HCT116 (cell line): ENCODE measurements around the gene CCSER1. TPM values are rescaled to one million over a fixed set of nuclear protein-coding genes. Genes with fewer than 3 reads are reported as not detected.

ENCODE experiments used
- ATAC-seq: fragments of 200-7000 bp; cut with Tn5 transposase; 2 replicates; pipeline ENCODE4 v1.9.1; 2020; ENCODE audit warnings: mild to moderate bottlenecking, moderate library complexity
- BruUV-seq: library from RNA; stranded (reverse); fragments of 400-500 nt; replicated peaks from 2 replicates; lab custom pipeline; 2021; lab: Mats Ljungman, UMichigan
- CTCF ChIA-PET: fragments of 300-600 bp; sonication (Branson Sonifier 250); formaldehyde crosslinking; loops from one replicate; lab custom pipeline; 2021; ENCODE audit warnings: antibody characterized with exemption; lab: Charles Lee
- POLR2A ChIA-PET: fragments of 300-600, 350-600 bp; sonication (Branson Sonifier 250); formaldehyde crosslinking; loops from one replicate; lab custom pipeline; 2021; ENCODE audit warnings: antibody characterized with exemption; lab: Charles Lee
- RAD21 ChIA-PET, 2 experiments: fragments of 300-600 bp; sonication (Branson Sonifier 250); formaldehyde crosslinking; loops; one replicate each; lab custom pipeline; 2023; ENCODE audit warnings: low total read pairs in 2 of 2; ENCODE audit not compliant: uncharacterized antibody in 2 of 2, unreplicated experiment in 2 of 2, low non-redundant PET in 1 of 2; lab: Charles Lee
- DNase-seq: peaks from one replicate; pipeline ENCODE4 v3.0.0-alpha.2; 2010; ENCODE audit warnings: low read depth, low spot score
- H2AFZ ChIP-seq: fragments of 200-600 bp; shearing (Covaris generic), sonication (generic); 2 replicates; pipeline ENCODE4 v1.6.1; 2017; ENCODE audit warnings: low read depth, mixed run types, mixed read lengths, antibody characterized with exemption, low read length; ENCODE audit not compliant: poor library complexity, severe bottlenecking
- H3K27ac ChIP-seq: 2 replicates; pipeline ENCODE4 v1.5.1; 2012; ENCODE audit warnings: low read depth, low read length
- H3K27me3 ChIP-seq: fragments of 200-600 bp; sonication (generic); 2 replicates; pipeline ENCODE4 v1.6.1; 2016; ENCODE audit warnings: mixed run types, low read length, mixed read lengths; ENCODE audit not compliant: insufficient read depth
- H3K36me3 ChIP-seq, 2 experiments: fragments of 200-500 bp in 1 of 2; fragments of 200-600 bp in 1 of 2; sonication (Bioruptor generic) in 1 of 2; sonication (generic) in 1 of 2; 2 replicates each; pipeline versions ENCODE4 v1.5.1 to v1.6.1; 2014 to 2016; ENCODE audit warnings: low read length in 2 of 2, inconsistent platforms in 1 of 2, mixed read lengths in 1 of 2, mixed run types in 1 of 2; ENCODE audit not compliant: insufficient read depth in 2 of 2, control insufficient read depth in 1 of 2
- H3K4me1 ChIP-seq, 2 experiments: fragments of 200-600 bp in 1 of 2; sonication (generic) in 1 of 2; 2 replicates each; pipeline versions ENCODE4 v1.5.1 to v1.6.1; 2012 to 2017; ENCODE audit warnings: low read length in 2 of 2, inconsistent platforms in 1 of 2, mild to moderate bottlenecking in 1 of 2, mixed read lengths in 1 of 2, mixed run types in 1 of 2, moderate library complexity in 1 of 2; ENCODE audit not compliant: insufficient read depth in 2 of 2, control insufficient read depth in 1 of 2
- H3K4me2 ChIP-seq: fragments of 200-600 bp; sonication (generic); 2 replicates; pipeline ENCODE4 v1.6.1; 2017; ENCODE audit warnings: mixed run types, low read length, mixed read lengths
- H3K4me3 ChIP-seq, 2 experiments: fragments of 200-600 bp in 1 of 2; sonication (generic) in 1 of 2; replicated peaks in 1 of 2; 2 replicates each; pipeline ENCODE4 v1.5.1; 2011 to 2016; ENCODE audit warnings: low read length in 2 of 2, control low read depth in 1 of 2, low read depth in 1 of 2, mild to moderate bottlenecking in 1 of 2, mixed read lengths in 1 of 2, mixed run types in 1 of 2
- H3K79me2 ChIP-seq: fragments of 200-600 bp; sonication (generic); 2 replicates; pipeline ENCODE4 v1.6.1; 2017; ENCODE audit warnings: mild to moderate bottlenecking, mixed run types, low read length, moderate library complexity, mixed read lengths; ENCODE audit not compliant: insufficient read depth
- H3K9ac ChIP-seq: fragments of 200-600 bp; sonication (generic); 2 replicates; pipeline ENCODE4 v1.6.1; 2016; ENCODE audit warnings: low read length, mixed read lengths
- H3K9me2 ChIP-seq: fragments of 200-600 bp; sonication (generic), shearing (Covaris generic); 2 replicates; pipeline ENCODE4 v1.6.1; 2017; ENCODE audit warnings: mixed run types, mild to moderate bottlenecking, moderate library complexity; ENCODE audit not compliant: insufficient read depth
- H3K9me3 ChIP-seq, 2 experiments: fragments of 200-500 bp in 1 of 2; fragments of 200-600 bp in 1 of 2; sonication (Bioruptor generic) in 1 of 2; sonication (generic) in 1 of 2; 2 replicates each; pipeline ENCODE4 v1.6.1; 2014 to 2017; ENCODE audit warnings: low read length in 2 of 2, mixed read lengths in 2 of 2, inconsistent platforms in 1 of 2, low read depth in 1 of 2, mild to moderate bottlenecking in 1 of 2, mixed run types in 1 of 2, moderate library complexity in 1 of 2; ENCODE audit not compliant: control insufficient read depth in 1 of 2, insufficient read depth in 1 of 2
- H4K20me1 ChIP-seq: fragments of 200-600 bp; sonication (generic), shearing (Covaris generic); 2 replicates; pipeline ENCODE4 v1.6.1; 2017; ENCODE audit warnings: mixed run types, mild to moderate bottlenecking, moderate library complexity; ENCODE audit not compliant: insufficient read depth
- CBX3 ChIP-seq: IDR thresholded peaks from 2 replicates; pipeline ENCODE4 v1.6.1; 2012; ENCODE audit warnings: low read depth
- CEBPB ChIP-seq: IDR thresholded peaks from 2 replicates; pipeline ENCODE4 v1.6.1; 2012; ENCODE audit warnings: low read depth
- FOSL1 ChIP-seq: IDR thresholded peaks from 2 replicates; pipeline ENCODE4 v1.6.1; 2012; ENCODE audit warnings: low read depth
- POLR2A ChIP-seq: IDR thresholded peaks from 2 replicates; pipeline ENCODE4 v1.7.0; 2011; ENCODE audit warnings: borderline replicate concordance; ENCODE audit not compliant: insufficient read depth, insufficient read length; ENCODE audit errors: extremely low read depth
- SP1 ChIP-seq: IDR thresholded peaks from 2 replicates; pipeline ENCODE4 v1.6.1; 2012; ENCODE audit warnings: low read depth
- SRF ChIP-seq: IDR thresholded peaks from 2 replicates; pipeline ENCODE4 v1.6.1; 2012; ENCODE audit warnings: low read depth
- TCF7L2 ChIP-seq: IDR thresholded peaks from 2 replicates; pipeline ENCODE4 v1.7.0; 2011; ENCODE audit warnings: borderline replicate concordance, inconsistent platforms; ENCODE audit not compliant: insufficient read depth, insufficient read length; ENCODE audit errors: extremely low read depth
- YY1 ChIP-seq: IDR thresholded peaks from 2 replicates; pipeline ENCODE4 v1.6.1; 2011; ENCODE audit warnings: low read length, low read depth, moderate library complexity, mild to moderate bottlenecking; ENCODE audit not compliant: insufficient replicate concordance; ENCODE audit errors: extremely low read depth
- intact Hi-C: fragments of 100-400 bp; cut with micrococcal nuclease; formaldehyde crosslinking; loops from 2 replicates; pipeline ENCODE4 v1.10.0; 2022
- total RNA-seq: library from RNA; stranded (reverse); gene quantifications from one replicate; pipeline ENCODE4 v1.2.1, GENCODE V29; 2021; ENCODE audit not compliant: unreplicated experiment
- TF ChIP-seq, protein P1 (sequence below): IDR thresholded peaks from 2 replicates; pipeline ENCODE4 v1.6.1; 2012; ENCODE audit warnings: low read depth

Gene CCSER1
- total RNA-seq, 1 experiment from 2014 or later, result 6.7 TPM

DNA sequence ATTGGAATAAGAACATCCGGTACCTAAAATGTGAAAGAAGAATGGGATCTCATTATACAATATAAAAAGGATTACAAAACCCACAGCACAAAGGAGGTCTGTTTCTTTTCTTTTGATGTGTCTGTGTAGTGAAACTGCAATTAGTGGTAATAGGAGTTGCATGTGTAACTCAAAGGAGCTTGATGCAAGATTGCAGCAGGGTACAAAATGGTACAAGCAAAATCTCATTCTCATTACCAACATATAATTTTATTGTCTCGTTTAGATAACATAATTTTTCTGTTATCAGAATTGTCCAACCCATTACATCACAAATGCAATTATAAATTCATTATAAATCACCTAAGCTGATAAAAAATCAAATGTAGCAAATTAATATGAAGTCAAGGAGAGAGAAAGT lies 47.1 kb upstream of the CCSER1 start:
- TF ChIP-seq POLR2A, result no peak
- BruUV-seq, result no TSS peak
- Histone ChIP-seq H3K4me1 (no peaks in the 10 kb centered on the region), H3K4me3 (no peak overlapping the region), H3K9ac (no peak overlapping the region), H2AFZ (no peak overlapping the region), H3K27ac (no peak overlapping the region), H3K27me3 (no peaks in the 10 kb centered on the region), H4K20me1 (no peaks in the 10 kb centered on the region), H3K9me2 (no peaks in the 10 kb centered on the region), H3K9me3 (no peaks in the 10 kb centered on the region), H3K79me2 (no peaks in the 10 kb centered on the region), H3K4me2 (no peak overlapping the region), H3K36me3 (no peaks in the 10 kb centered on the region)
- ChIA-PET CTCF (interaction anchor here (0.6 kb wide), 1 partner anchor 24 kb away, joined by 5 read pairs; no protein-coding TSS in a partner anchor), POLR2A (no interaction called here), RAD21 (no interaction called here)
- ATAC-seq (no peak), DNase-seq (no peak)
- intact Hi-C loops, result no loop called here

DNA sequence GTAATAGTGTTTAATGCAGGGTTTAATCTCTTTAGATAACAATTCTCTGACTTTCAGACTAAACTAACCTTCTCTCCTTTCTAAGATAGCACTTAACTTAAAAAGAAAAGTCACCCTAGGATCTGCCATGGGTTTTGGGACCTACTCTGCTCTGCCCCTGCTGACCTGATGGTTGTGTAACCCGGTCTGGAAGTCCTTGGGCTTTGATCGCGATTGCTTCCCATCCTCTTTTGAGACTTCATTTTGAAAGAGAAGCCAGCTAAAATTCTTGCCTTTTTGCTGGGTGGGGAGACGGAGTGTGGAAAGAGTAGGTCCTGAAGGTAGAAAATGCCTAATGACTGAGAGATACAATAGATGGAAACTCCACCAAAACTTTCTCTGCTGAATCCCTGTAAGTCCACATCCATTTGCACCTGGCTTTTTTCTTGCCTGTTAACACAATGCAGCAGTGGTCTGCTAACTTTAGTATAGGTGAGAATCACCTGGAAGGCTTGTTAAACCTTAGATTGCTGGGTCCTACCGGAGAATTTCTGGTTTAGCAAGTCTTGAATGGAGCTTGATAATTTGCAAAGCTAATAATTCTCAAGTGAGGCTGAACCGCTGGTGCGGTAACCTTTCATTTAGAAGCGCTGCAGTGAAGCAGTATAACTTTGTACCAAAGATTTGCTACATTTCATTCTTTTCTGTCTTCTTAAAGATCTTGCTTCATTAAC lies 45.6 kb upstream of the CCSER1 start:
- Histone ChIP-seq H2AFZ (no peak overlapping the region), H3K36me3 (no peaks in the 10 kb centered on the region), H3K27me3 (no peaks in the 10 kb centered on the region), H3K9me2 (no peaks in the 10 kb centered on the region), H3K4me2 (no peak overlapping the region), H3K27ac (no peak overlapping the region), H3K4me3 (no peak overlapping the region), H3K9me3 (no peaks in the 10 kb centered on the region), H3K9ac (no peak overlapping the region), H3K79me2 (no peaks in the 10 kb centered on the region), H4K20me1 (no peaks in the 10 kb centered on the region), H3K4me1 (no peaks in the 10 kb centered on the region)
- ATAC-seq, result no peak
- ChIA-PET RAD21 (no interaction called here), CTCF (no interaction called here), POLR2A (no interaction called here)
- no TSS peak for BruUV-seq
- intact Hi-C loops, result no loop called here
- no peak for DNase-seq
- TF ChIP-seq CBX3 (no peak), SP1 (no peak), CEBPB (no peak), FOSL1 (no peak), SRF (no peak), TCF7L2 (no peak), YY1 (no peak)
- TF ChIP-seq, protein P1, sequence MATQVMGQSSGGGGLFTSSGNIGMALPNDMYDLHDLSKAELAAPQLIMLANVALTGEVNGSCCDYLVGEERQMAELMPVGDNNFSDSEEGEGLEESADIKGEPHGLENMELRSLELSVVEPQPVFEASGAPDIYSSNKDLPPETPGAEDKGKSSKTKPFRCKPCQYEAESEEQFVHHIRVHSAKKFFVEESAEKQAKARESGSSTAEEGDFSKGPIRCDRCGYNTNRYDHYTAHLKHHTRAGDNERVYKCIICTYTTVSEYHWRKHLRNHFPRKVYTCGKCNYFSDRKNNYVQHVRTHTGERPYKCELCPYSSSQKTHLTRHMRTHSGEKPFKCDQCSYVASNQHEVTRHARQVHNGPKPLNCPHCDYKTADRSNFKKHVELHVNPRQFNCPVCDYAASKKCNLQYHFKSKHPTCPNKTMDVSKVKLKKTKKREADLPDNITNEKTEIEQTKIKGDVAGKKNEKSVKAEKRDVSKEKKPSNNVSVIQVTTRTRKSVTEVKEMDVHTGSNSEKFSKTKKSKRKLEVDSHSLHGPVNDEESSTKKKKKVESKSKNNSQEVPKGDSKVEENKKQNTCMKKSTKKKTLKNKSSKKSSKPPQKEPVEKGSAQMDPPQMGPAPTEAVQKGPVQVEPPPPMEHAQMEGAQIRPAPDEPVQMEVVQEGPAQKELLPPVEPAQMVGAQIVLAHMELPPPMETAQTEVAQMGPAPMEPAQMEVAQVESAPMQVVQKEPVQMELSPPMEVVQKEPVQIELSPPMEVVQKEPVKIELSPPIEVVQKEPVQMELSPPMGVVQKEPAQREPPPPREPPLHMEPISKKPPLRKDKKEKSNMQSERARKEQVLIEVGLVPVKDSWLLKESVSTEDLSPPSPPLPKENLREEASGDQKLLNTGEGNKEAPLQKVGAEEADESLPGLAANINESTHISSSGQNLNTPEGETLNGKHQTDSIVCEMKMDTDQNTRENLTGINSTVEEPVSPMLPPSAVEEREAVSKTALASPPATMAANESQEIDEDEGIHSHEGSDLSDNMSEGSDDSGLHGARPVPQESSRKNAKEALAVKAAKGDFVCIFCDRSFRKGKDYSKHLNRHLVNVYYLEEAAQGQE, result no peak
